Choroid plexus epithelial cell (primary cell): Measurements from ENCODE around the gene GMDS.

Experiments
- DNase-seq: peaks from one replicate; pipeline ENCODE4 v3.0.0-alpha.2; 2010; ENCODE audit warnings: low read depth
- H3K4me3 ChIP-seq: 2 replicates; pipeline ENCODE4 v1.5.1; 2011; ENCODE audit warnings: low read depth, mild to moderate bottlenecking, control low read depth, low read length, moderate library complexity
- TF ChIP-seq, protein P1 (sequence below): conservative IDR thresholded peaks from 2 replicates; pipeline ENCODE4 v1.5.1; 2011; ENCODE audit warnings: low read depth, mild to moderate bottlenecking, control low read depth, inconsistent platforms, low read length, moderate library complexity

The GMDS gene

GRCh38 chr6:2008383-2008976 lies 236.9 kb downstream of the GMDS start:
- TF ChIP-seq, protein P1, sequence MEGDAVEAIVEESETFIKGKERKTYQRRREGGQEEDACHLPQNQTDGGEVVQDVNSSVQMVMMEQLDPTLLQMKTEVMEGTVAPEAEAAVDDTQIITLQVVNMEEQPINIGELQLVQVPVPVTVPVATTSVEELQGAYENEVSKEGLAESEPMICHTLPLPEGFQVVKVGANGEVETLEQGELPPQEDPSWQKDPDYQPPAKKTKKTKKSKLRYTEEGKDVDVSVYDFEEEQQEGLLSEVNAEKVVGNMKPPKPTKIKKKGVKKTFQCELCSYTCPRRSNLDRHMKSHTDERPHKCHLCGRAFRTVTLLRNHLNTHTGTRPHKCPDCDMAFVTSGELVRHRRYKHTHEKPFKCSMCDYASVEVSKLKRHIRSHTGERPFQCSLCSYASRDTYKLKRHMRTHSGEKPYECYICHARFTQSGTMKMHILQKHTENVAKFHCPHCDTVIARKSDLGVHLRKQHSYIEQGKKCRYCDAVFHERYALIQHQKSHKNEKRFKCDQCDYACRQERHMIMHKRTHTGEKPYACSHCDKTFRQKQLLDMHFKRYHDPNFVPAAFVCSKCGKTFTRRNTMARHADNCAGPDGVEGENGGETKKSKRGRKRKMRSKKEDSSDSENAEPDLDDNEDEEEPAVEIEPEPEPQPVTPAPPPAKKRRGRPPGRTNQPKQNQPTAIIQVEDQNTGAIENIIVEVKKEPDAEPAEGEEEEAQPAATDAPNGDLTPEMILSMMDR: no peak
- DNase-seq: no peak
- no peak overlapping the region for H3K4me3 ChIP-seq

- TF ChIP-seq, protein P1: no peak
- H3K4me3 ChIP-seq: no peak overlapping the region
- DNase-seq: no peak
Measured at GRCh38 chr6:2007165-2007564, 238.2 kb downstream of the GMDS start.

DNA sequence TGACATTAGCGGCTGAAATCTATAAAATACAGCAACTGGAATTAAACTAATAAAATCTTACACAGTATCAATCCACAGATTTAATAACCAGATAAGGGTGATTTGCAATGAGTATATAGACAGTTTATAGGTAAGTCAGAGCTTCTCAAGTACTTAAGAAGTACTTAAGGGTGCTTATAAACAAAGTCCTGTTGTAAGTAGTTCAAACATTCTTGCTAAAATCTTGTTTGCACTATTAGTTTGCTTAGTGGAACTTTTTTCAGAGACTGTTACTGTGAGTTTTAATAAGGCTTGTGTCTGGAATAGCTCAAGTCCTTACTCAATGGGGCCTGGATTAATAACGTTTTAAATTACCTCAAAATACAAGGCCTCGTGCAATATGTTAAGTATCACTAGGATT lies 240.5 kb downstream of the GMDS start:
- TF ChIP-seq, protein P1: no peak

DNA sequence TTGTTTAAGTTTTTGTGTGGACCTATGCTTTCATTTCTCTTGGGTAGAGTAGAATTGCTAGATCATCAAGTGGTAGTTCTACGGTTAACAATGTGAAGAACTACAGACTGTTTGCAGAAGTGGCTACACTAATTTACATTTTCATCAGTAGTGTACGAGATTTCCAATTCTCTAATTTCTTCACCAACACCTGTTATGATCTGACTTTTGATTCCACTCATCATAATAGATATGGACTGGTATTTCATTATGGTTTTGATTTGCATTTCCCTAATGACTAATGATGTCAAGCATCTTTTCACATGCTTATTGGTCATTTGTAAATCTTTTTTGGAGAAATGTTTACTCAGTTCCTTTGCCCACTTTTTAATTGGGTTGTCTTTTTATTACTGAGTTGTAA lies 244.4 kb downstream of the GMDS start:
- no peak for DNase-seq
- TF ChIP-seq, protein P1: no peak
- no peak overlapping the region for H3K4me3 ChIP-seq

More for the DNA sequence above, 240.5 kb downstream of the GMDS start:
- DNase-seq: no peak
- H3K4me3 ChIP-seq: no peak overlapping the region

DNA sequence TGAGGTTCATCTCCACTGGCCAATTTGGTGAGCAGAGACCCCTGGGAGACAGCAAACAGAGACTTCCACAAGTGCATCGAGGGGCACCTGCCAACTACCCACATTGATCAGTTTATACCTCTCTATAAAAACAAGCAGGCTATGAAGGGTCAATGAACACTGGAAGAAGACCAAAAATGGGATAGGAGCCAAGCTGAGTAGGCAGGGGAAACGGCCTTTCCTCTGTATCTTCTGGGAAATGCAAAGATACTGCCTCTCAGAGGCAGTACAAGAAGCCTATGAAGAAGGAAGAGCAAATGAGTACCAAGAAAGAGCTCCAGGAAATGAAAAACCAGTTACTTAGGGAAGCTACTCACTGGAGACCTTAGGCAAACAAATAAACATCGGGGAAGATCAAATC lies 247.7 kb downstream of the GMDS start:
- DNase-seq: peak; percentile 11
- TF ChIP-seq, protein P1: no peak

DNA sequence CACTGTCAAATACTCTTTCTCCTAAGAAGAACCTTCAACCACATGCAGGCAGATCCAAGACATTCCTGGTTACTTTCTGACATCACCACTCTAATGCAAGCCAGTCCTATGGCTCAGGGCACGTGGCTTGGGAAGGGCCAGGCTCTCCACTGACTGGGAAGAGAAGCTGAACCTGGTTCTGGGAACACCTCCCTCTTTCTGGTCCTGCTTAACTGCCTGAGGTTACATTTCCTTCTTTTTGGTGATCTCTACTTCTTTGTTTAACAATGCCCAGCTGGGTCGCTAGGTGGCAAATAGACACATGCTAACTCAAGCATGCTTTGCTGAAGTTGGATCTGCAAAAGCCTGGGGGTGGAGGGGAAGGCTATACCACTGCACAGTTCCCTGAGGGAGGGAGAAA lies 249.8 kb downstream of the GMDS start:
- TF ChIP-seq, protein P1: no peak
- no peak for DNase-seq
- no peak overlapping the region for H3K4me3 ChIP-seq

More for the DNA sequence above, 247.7 kb downstream of the GMDS start:
- no peak overlapping the region for H3K4me3 ChIP-seq

DNA sequence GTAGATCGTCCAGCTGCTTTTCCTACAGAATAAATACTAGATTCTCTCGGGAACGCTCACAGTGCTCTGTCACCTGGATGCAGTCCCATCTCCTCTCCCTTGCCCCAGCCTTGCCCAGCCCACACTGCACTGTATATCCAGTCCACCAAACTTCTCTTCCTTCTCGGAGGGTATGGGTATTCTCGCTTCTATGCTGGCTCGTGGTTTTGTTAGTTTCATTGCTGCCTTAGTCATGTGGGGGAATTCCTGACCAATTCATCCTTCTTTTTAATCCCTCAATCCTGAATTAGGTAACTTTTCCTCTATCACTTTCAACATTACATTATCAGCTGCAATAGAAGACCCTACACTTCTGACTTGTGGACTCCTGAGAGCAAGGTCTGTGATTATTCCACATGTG lies 252.4 kb downstream of the GMDS start:
- TF ChIP-seq, protein P1: no peak
- DNase-seq: peak; percentile 22
- H3K4me3 ChIP-seq: no peak overlapping the region
